ENCODE results near the gene SRSF2.

DNA sequence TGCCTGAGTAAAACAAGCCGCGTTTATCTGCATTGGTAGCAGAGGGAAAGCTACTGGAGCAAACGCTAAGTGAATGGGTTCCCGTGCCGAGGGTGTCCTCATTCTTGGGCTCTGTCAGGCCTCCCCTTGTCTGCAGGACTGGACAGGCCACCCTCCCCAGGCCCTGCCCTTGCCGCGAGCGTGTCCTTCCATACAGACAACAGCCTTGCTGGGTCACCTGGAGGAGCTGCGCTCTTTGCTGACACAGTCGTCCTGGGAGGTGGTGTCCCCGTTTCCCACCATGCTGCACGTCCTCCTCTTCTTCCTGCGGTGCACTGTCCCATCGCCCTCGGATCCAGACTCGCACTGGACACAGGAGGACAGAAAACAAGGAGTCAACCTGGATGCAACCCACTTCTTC is 18.6 kb downstream of the SRSF2 start:
- TF ChIP-seq, protein P1, sequence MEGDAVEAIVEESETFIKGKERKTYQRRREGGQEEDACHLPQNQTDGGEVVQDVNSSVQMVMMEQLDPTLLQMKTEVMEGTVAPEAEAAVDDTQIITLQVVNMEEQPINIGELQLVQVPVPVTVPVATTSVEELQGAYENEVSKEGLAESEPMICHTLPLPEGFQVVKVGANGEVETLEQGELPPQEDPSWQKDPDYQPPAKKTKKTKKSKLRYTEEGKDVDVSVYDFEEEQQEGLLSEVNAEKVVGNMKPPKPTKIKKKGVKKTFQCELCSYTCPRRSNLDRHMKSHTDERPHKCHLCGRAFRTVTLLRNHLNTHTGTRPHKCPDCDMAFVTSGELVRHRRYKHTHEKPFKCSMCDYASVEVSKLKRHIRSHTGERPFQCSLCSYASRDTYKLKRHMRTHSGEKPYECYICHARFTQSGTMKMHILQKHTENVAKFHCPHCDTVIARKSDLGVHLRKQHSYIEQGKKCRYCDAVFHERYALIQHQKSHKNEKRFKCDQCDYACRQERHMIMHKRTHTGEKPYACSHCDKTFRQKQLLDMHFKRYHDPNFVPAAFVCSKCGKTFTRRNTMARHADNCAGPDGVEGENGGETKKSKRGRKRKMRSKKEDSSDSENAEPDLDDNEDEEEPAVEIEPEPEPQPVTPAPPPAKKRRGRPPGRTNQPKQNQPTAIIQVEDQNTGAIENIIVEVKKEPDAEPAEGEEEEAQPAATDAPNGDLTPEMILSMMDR (IDR thresholded peaks at IDR 0.05), result no peak
- no peak for TF ChIP-seq POLR2A (IDR thresholded peaks at IDR 0.05)

All from body of pancreas (tissue), 4 donors.